ENCODE data around the gene ZFP37.
"Not testable (repeated sequence)": the region's sequence is repeated elsewhere in the genome, so short reads cannot be mapped to it uniquely, and the experiment has no call there.

The ZFP37 gene

DNA sequence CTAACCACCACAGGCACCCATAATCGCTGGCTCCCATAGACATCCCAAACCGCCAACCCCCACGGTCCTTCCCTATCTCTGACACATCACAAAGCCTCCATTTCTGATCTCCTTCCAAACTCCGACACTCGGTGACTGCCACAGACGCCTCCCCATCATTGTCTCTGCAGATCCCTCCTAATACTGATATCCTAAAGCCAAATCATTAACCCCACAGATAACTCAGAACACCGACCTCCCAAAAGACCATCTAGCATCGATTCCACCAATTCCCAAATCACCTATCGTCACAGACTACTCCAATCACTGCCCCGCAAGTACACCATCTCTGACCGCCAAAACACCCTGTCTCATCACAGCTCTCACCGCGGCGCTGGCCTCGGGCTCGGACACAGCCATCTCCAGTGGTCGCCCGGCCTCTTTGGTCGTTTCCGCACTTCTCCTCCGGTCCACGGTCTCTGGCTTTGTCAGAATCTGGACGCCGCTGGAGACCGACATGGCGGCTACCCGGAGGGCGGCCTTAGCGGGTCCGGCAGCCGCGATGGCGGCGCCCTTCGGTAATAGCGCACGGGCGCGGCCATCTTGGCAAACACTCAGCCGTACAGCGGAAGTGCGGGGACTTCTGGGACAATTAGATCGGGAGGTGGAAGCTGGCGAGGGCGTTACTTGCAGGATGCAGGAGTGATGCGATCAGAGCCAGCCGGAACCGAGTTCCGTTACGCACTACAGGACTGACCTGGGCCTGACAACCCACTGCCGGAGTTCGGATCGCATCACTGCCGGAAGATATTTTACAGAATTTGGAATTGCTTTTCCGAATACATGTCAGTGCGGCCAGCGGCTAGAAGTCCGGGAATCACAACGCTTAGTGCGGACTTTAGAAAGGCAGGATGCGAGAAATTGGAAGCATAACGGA is at the start of gene ZFP37:
Gene ZFP37 (minus strand): TSS at position 534 of the 916 bp plus-strand sequence. CDS start 36 bp downstream, at position 498.
- peak; percentile 78 for DNase-seq

- not testable (repeated sequence) for DNase-seq
Observed at GRCh38 chr9:113105345-113105744, 48.8 kb upstream of the ZFP37 start.

GRCh38 chr9:113095561-113095960 is 39.0 kb upstream of the ZFP37 start:
- no peak for DNase-seq

GRCh38 chr9:113089924-113090323 is 33.4 kb upstream of the ZFP37 start:
- not testable (repeated sequence) for DNase-seq

DNA sequence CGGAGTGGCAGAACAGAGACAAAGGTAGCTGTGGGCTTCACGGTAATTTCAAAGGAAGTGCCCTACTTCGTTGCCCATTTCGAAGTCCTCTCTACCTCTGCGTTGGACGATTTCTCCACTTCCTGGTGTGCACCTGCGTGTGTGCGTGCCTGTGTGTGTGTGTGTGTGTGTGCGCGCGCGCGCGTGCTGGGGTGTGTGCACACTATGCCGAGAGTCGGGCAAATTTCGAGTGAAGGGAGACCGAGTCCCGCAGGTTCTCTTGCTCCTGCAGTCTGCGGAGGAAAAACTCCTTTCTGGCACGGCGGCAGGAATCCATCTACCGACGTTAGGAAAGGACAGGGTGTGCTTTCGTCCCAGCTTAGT is 32.6 kb upstream of the ZFP37 start:
- not testable (repeated sequence) for DNase-seq

DNA sequence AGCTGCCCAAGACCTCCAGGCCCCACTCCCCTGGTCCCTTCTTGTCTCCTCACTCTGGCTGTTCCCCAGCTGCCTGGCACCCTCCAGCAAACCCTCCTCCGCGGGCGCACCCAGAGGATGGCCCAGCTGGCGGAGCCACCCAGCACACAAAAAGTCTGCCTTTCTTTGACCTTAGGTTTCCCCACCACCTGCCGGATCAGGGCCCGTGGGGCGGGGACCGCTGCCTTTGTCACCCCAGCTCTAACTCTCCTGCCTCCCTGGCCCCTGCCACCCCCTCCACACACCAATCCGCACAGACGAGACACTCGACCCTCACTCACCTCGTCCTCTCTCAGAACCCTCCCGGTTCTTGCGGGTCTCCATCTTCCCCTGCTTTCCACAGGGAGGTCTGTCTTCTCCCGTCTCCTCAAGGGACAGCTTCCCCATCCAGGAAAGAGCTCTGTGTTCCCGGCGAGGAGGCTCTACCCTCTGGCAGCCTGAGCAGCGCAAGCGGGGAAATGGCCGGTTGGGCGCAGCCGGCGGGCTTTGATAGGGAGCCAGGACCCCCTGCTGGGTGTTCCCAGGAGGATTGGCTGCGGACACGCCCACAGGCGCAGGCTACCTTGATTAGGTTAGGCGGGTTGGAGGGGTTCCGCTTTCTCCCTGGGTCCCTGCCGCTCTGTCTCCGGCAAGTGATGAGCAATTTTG is 32.1 kb upstream of the ZFP37 start:
- not testable (repeated sequence) for DNase-seq

DNA sequence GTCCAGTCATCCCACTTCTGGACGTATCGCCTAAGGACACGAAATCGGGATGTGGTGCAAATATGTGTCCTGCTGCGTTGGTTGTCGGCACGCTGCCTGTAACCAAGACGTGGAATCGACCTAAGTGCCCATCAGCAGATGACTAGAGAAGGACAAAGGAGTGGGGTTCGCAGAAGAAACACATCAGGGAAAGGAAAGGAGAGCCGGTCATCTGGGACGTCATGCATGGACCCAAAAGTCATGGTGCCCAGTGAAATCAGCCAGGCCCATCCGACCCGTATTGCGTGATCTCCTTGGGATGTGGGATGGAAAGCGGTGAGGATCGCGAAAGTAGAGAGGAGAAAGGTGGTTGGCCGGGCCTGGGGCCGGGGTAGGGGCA is 6.4 kb upstream of the ZFP37 start:
- not testable (repeated sequence) for DNase-seq

- not testable (repeated sequence) for DNase-seq
Observed at GRCh38 chr9:113062256-113062931, 5.9 kb upstream of the ZFP37 start.

- not testable (repeated sequence) for DNase-seq
Observed at GRCh38 chr9:113061072-113061850, 4.7 kb upstream of the ZFP37 start.

DNA sequence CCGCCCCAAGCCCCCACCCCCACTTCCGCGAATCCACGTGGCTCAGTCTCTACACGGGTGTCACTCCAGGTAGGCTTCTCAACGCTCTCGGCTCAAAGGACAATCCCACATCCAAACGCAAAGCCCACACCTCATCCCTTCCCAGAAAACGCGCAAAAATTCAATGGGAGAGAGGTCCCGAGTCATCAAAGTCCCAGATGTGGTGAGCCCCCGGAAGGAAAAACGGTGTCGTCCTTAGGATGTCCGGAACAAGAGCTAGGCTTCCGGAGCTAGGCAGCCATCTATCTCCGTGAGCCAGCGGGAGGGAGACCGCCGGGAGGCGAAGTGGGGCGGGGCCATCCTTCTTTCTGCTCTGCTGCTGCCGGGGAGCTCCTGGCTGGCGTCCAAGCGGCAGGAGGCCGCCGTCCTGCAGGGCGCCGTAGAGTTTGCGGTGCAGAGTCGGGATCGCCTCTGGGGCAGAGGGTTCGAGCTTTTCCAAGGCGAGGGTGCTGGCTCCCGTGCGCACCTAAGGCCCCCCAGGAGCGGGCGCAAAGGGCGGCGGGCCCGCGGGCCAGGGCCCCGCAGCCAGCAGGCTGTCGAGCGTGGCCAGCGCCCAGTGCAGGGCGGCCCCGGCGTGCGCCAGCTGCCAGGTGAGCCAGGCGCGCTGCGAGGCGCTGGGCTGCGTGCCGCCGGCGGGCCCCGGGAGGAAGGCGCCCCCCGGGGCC is 3.2 kb upstream of the ZFP37 start:
- DNase-seq: peak; percentile 8

DNA sequence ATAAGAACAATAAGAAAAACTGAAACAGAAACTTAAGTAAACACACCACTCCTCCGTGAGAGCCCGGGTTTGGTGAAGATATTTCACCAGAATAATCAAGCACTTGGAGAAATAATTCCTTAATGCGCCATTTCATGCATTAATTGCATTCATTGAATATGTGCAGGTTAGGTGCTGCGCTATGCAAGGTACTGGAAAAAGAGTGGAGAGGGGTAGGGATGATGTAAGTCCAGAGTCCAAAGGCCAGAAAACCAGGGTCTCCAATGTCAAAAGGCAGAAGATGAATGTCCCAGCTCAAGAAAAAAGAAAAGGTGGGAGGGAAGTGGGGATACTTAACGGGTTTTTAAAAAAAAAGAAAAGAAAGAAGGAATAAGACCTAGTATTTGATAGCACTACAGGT is 669 bp upstream of the ZFP37 start:
- no peak for DNase-seq

DNA sequence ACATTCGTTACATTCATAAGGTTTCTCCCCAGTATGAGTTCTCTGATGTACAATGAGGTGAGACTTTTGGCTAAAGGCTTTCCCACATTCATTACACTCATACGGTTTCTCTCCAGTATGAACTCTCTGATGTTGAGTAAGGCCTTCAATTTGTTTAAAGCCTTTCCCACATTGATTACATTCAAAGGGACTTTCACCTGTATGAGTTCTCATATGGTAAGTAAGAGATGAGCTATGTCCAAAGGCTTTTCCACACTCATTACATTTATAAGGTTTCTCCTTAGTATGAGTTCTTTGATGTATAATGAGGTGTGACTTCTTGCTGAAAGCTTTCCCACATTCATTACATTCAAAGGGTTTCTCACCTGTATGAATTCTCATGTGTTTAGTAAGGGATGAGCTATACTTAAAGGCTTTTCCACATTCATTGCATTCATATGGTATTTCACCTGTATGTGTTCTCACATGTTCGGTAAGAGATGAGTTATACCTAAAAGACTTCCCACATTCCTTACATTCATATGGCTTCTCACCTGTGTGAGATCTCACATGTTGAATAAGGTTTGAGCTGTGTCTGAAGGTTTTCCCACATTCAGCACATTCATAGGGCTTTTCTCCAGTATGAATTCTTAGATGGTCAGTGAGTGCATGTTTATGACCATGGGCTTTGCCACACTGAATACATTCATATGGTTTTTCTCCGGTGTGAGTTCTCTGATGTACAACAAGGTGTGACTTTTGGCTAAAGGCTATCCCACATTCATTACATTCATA is 13.5 kb downstream of the ZFP37 start:
- no peak for DNase-seq

DNA sequence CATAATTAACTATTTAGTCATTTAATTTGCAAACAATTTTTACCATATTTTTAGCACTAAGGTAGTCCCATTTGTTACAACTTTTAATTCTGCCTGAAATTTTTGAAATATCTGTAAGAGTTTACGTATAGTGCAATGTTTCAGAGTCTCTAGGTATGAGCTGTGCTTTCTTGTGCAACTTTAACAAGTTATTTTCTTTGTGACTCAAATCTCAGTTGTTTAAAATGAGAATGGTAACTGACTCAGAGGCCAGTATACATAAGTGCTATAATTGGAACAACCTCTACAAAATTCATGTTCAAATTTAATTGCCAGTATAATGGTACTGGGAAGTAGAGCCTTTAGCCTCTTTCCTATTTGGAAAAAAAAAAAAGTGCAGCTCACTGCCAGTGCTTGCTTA is 30.3 kb downstream of the ZFP37 start:
- DNase-seq: no peak

DNA sequence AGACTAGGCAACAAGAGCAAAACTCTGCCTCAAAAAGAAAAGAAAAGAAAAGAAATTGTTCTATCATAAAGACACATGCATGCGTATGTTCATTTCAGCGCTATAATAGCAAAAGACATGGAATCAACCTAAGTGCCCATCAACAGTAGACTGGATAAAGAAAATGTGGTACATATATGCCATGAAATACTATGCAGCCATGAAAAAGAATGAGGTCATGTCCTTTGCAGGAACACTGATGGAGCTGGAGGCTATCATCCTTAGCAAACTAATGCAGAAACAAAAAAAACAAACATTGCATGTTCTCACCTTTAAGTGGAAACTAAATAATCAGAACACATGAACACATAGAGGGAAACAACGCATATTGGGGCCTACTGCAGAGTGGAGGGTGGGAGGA is 38.3 kb downstream of the ZFP37 start:
- DNase-seq: no peak

- no peak for DNase-seq
Observed at GRCh38 chr9:113012492-113012891, 44.0 kb downstream of the ZFP37 start.

GRCh38 chr9:113011911-113012381 is 44.6 kb downstream of the ZFP37 start, which contains the start of gene ZNF883:
Gene ZNF883 (minus strand): TSS chr9:113012192.
- DNase-seq: peak; percentile 37

DNA sequence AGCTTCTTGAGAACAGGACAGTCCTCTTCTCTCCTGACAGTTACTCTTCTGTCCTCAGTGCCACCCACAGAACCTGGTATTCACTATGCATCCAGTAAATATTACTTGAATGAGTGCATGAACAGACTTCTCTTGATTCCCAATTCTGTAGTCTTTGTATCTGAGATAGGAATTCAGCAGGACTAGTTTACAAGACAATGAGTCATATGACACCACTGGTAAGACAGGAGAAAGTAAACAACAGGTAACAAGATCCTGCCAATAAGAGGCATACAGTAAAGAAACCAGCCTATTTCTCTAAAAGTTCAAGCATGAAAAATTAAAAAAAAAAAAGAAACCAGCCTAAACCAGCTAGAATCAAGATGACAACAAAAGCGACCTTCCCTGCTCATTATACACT is 50.7 kb downstream of the ZFP37 start:
- DNase-seq: no peak

- no peak for DNase-seq
Observed at GRCh38 chr9:112997236-112997941, 59.1 kb downstream of the ZFP37 start.
